ENCODE results near the gene IQCK.
"Not testable (repeated sequence)": the region's sequence is repeated elsewhere in the genome, so short reads cannot be mapped to it uniquely, and the experiment has no call there.

IQCK gene

GRCh38 chr16:19760356-19761060, 42.4 kb downstream of the IQCK start:
- no peak for DNase-seq

- no peak for DNase-seq
Observed at GRCh38 chr16:19765860-19766553, 47.9 kb downstream of the IQCK start.

- DNase-seq = no peak
Observed at GRCh38 chr16:19766554-19766884, 48.4 kb downstream of the IQCK start.

GRCh38 chr16:19766988-19767387, 48.9 kb downstream of the IQCK start:
- DNase-seq = no peak

- no peak for DNase-seq
Observed at GRCh38 chr16:19767497-19767896, 49.4 kb downstream of the IQCK start.

GRCh38 chr16:19769239-19769638, 51.2 kb downstream of the IQCK start:
- DNase-seq = no peak

- DNase-seq = no peak
Observed at GRCh38 chr16:19771040-19771439, 53.0 kb downstream of the IQCK start.

- DNase-seq = no peak
Observed at GRCh38 chr16:19771796-19772195, 53.7 kb downstream of the IQCK start.

- no peak for DNase-seq
Observed at GRCh38 chr16:19774024-19774423, 56.0 kb downstream of the IQCK start.

- no peak for DNase-seq
Observed at GRCh38 chr16:19776147-19776546, 58.1 kb downstream of the IQCK start.

GRCh38 chr16:19776565-19776964, 58.5 kb downstream of the IQCK start:
- no peak for DNase-seq

GRCh38 chr16:19780321-19780720, 62.2 kb downstream of the IQCK start:
- no peak for DNase-seq

GRCh38 chr16:19781226-19781625, 63.2 kb downstream of the IQCK start:
- no peak for DNase-seq

GRCh38 chr16:19783363-19784182, 65.5 kb downstream of the IQCK start:
- no peak for DNase-seq

- no peak for DNase-seq
Observed at GRCh38 chr16:19784183-19784736, 66.2 kb downstream of the IQCK start.

GRCh38 chr16:19785081-19785480, 67.0 kb downstream of the IQCK start:
- no peak for DNase-seq

GRCh38 chr16:19785512-19786130, 67.5 kb downstream of the IQCK start:
- DNase-seq = no peak

GRCh38 chr16:19801369-19801768, 83.3 kb downstream of the IQCK start:
- DNase-seq = not testable (repeated sequence)

- not testable (repeated sequence) for DNase-seq
Observed at GRCh38 chr16:19801824-19802223, 83.8 kb downstream of the IQCK start.

- no peak for DNase-seq
Observed at GRCh38 chr16:19802612-19803011, 84.5 kb downstream of the IQCK start.

GRCh38 chr16:19804538-19805323, 86.7 kb downstream of the IQCK start:
- peak; percentile 35 to 41 for DNase-seq

- DNase-seq = no peak
Observed at GRCh38 chr16:19805459-19806162, 87.5 kb downstream of the IQCK start.

All from AML-193 (cell line).